Transverse colon (tissue), 4 donors: ENCODE data around the gene DPPA2.

Experiments used
- CTCF ChIP-seq, 5 experiments: fragments of 200-600 bp in 3 of 5; fragments of 450-650 bp in 2 of 5; sonication (generic) in 3 of 5; IDR thresholded peaks; 1 replicate in 2 of 5; 2 replicates in 3 of 5; pipeline ENCODE4 v1.5.1; 2016 to 2017; ENCODE audit warnings: antibody characterized with exemption in 5 of 5, inconsistent platforms in 3 of 5, mild to moderate bottlenecking in 2 of 5, moderate library complexity in 1 of 5
- EP300 ChIP-seq: sonication (generic); formaldehyde crosslinking; IDR thresholded peaks from one replicate; pipeline ENCODE4 v1.6.1; 2017; ENCODE audit warnings: antibody characterized with exemption, low read depth
- POLR2A ChIP-seq: fragments of 450-650 bp; IDR thresholded peaks from one replicate; pipeline ENCODE4 v1.6.1; 2016; ENCODE audit warnings: antibody characterized with exemption, mild to moderate bottlenecking, moderate library complexity
- POLR2AphosphoS5 ChIP-seq, 3 donors: sonication (generic); formaldehyde crosslinking; IDR thresholded peaks; one replicate each; pipeline ENCODE4 v1.6.1; 2016; ENCODE audit warnings: antibody characterized with exemption in 3 of 3

GRCh38 chr3:109330405-109330804, 14.1 kb upstream of the DPPA2 start:
- TF ChIP-seq CTCF (IDR thresholded peaks at IDR 0.05): no peak
- no peak for TF ChIP-seq POLR2AphosphoS5 (IDR thresholded peaks at IDR 0.05)
- TF ChIP-seq POLR2A: no peak
- TF ChIP-seq EP300: no peak
